ENCODE results near the gene DOK1.

DOK1 gene

DNA sequence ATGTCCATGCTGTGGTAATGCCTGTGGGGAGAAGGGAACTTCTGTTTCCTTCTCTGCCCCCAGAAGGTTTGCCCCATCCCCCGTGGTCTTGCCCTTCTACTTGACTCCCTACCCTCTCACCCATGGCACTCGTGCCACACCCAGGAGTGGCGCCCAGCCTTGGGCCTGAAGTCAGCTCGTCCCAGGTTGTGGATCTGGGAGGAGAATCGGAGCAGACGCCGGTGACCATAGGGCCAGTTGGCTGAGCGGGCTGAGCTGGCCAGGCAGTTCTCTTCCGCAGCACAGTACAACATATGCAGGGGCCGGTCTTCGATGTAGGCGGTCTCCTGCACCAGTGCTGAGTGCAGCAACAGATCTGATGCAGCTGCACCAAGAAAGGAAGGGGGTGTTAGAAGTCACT lies 20.1 kb upstream of the DOK1 start:
- no peak for DNase-seq (ENCODE audit: low read depth, low spot score)
- TF ChIP-seq, protein P1, sequence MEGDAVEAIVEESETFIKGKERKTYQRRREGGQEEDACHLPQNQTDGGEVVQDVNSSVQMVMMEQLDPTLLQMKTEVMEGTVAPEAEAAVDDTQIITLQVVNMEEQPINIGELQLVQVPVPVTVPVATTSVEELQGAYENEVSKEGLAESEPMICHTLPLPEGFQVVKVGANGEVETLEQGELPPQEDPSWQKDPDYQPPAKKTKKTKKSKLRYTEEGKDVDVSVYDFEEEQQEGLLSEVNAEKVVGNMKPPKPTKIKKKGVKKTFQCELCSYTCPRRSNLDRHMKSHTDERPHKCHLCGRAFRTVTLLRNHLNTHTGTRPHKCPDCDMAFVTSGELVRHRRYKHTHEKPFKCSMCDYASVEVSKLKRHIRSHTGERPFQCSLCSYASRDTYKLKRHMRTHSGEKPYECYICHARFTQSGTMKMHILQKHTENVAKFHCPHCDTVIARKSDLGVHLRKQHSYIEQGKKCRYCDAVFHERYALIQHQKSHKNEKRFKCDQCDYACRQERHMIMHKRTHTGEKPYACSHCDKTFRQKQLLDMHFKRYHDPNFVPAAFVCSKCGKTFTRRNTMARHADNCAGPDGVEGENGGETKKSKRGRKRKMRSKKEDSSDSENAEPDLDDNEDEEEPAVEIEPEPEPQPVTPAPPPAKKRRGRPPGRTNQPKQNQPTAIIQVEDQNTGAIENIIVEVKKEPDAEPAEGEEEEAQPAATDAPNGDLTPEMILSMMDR (IDR thresholded peaks at IDR 0.05; ENCODE audit: insufficient read depth, low read length, missing control alignments) = no peak
- POLR2A ChIA-PET = interaction anchor here (1.1 kb wide), 1 partner anchor 30 kb away, joined by 3 read pairs; no protein-coding TSS in a partner anchor
- CTCF ChIA-PET = interaction anchor here (8.9 kb wide), 1 partner anchor 52 kb away, joined by 137 read pairs; no protein-coding TSS in a partner anchor
- no peak overlapping the region for H3K4me3 ChIP-seq (ENCODE audit: low read depth, low read length)

DNA sequence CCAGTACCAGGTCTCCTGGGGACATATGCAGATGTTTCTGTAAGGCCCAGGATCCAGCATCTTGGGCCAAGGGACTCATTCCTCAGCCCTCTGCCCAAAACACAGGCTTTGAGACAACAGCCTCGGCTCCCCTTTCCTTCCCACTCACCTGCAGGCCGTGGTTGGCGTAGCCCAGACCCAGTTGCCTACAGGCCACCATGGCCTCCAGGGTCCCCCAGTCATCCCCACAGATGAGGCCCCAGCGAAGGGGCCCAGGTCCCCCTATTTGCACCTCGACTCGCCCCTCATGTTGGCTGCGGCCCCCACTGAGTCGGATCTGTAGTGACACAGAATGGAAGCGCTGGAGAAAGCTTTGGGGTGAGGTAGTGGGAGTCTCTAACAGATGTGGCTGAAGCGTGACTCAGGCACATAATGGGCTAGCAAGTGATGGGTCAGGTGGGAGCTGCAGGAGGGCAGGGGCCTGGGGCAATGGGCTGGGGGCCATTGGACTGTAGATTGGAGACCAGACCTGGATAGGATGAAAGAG lies 19.0 kb upstream of the DOK1 start:
- POLR2A ChIA-PET = interaction anchor here (1.0 to 1.1 kb wide), 2 partner anchors 29 to 53 kb away, joined by 3 read pairs; no protein-coding TSS in a partner anchor
- CTCF ChIA-PET = interaction anchor here (1.6 to 8.9 kb wide), 2 partner anchors 12 to 51 kb away, joined by 4 to 137 read pairs; no protein-coding TSS in a partner anchor
- H3K4me3 ChIP-seq (ENCODE audit: low read depth, low read length) = no peak overlapping the region
- TF ChIP-seq, protein P1 (IDR thresholded peaks at IDR 0.05; ENCODE audit: insufficient read depth, low read length, missing control alignments) = no peak
- DNase-seq (ENCODE audit: low read depth, low spot score) = no peak

GRCh38 chr2:74536166-74536950 lies 18.2 kb upstream of the DOK1 start:
- no peak overlapping the region for H3K4me3 ChIP-seq (ENCODE audit: low read depth, low read length)
- TF ChIP-seq, protein P1 (IDR thresholded peaks at IDR 0.05; ENCODE audit: insufficient read depth, low read length, missing control alignments) = no peak
- ChIA-PET POLR2A (interaction anchor here (1.0 kb wide), 1 partner anchor 52 kb away, joined by 3 read pairs; no protein-coding TSS in a partner anchor), CTCF (interaction anchor here (1.6 to 8.9 kb wide), 2 partner anchors 11 to 50 kb away, joined by 4 to 137 read pairs; no protein-coding TSS in a partner anchor)
- no peak for DNase-seq (ENCODE audit: low read depth, low spot score)

GRCh38 chr2:74537140-74537539 lies 17.4 kb upstream of the DOK1 start:
- POLR2A ChIA-PET = no interaction called here

DNA sequence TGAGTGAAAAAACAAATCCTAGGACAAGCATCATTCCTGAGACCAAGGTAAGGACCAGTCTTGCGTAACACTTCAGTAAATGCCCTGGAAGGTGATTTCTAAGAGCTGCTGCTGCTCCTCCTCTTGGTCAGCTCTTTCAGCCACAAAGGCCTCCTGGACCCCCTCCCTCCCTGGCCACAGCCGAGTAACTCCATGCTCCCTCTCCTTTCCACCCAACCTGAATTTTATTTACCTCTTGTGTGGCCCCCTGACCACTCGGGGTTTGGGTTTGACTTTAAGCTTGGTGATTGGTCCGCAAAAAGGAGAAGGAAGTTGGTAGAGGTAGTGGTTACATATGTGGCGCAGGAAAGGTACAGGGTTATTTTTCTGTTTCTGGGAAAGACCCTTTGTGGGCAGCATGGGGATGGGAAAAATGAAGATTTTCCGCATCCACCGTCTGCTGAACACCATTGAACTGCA lies 15.6 kb upstream of the DOK1 start:
- TF ChIP-seq, protein P1 (IDR thresholded peaks at IDR 0.05; ENCODE audit: insufficient read depth, low read length, missing control alignments) = no peak
- H3K4me3 ChIP-seq (ENCODE audit: low read depth, low read length) = no peak overlapping the region
- DNase-seq (ENCODE audit: low read depth, low spot score) = no peak
- CTCF ChIA-PET = interaction anchor here (3.0 to 4.3 kb wide), 2 partner anchors 8 to 48 kb away, joined by 18 to 44 read pairs; partner anchors contain the start of genes AUP1 and HTRA2
- POLR2A ChIA-PET = interaction anchor here (1.7 kb wide), 1 partner anchor 9 kb away, joined by 4 read pairs; the partner anchor contains the start of genes AUP1 and HTRA2

More at GRCh38 chr2:74537140-74537539, 17.4 kb upstream of the DOK1 start:
- DNase-seq (ENCODE audit: low read depth, low spot score) = no peak
- TF ChIP-seq, protein P1 (IDR thresholded peaks at IDR 0.05; ENCODE audit: insufficient read depth, low read length, missing control alignments) = no peak
- CTCF ChIA-PET = no interaction called here
- no peak overlapping the region for H3K4me3 ChIP-seq (ENCODE audit: low read depth, low read length)

GRCh38 chr2:74540291-74540690 lies 14.2 kb upstream of the DOK1 start:
- TF ChIP-seq, protein P1 (IDR thresholded peaks at IDR 0.05; ENCODE audit: insufficient read depth, low read length, missing control alignments) = no peak
- H3K4me3 ChIP-seq (ENCODE audit: low read depth, low read length) = no peak overlapping the region
- CTCF ChIA-PET = interaction anchor here (3.0 to 4.3 kb wide), 2 partner anchors 9 to 47 kb away, joined by 18 to 44 read pairs; partner anchors contain the start of genes AUP1 and HTRA2
- POLR2A ChIA-PET = no interaction called here
- no peak for DNase-seq (ENCODE audit: low read depth, low spot score)

Data from AG04449 (cell line).